SK-N-SH treated with all-trans-retinoic acid at 6 μM for 48 hours (cell line): ENCODE data around the gene TGM5.

ENCODE experiments used
- ARNTL ChIP-seq: fragments of 450-650 bp; formaldehyde crosslinking; IDR thresholded peaks from 2 replicates; pipeline ENCODE4 v1.5.0; 2020; ENCODE audit warnings: low read depth, mild to moderate bottlenecking, moderate library complexity, borderline replicate concordance
- ESRRG ChIP-seq: fragments of 250-450 bp; sonication (Bioruptor Pico); IDR thresholded peaks from 2 replicates; pipeline ENCODE4 v1.6.1; 2021; ENCODE audit warnings: mild to moderate bottlenecking
- PATZ1 ChIP-seq: fragments of 250-450 bp; sonication (Bioruptor Pico); IDR thresholded peaks from 2 replicates; pipeline ENCODE4 v1.8.0; 2020; ENCODE audit warnings: mild to moderate bottlenecking, moderate library complexity, borderline replicate concordance
- RARB ChIP-seq: fragments of 250-450 bp; sonication (Bioruptor Pico); IDR thresholded peaks from 2 replicates; pipeline ENCODE4 v1.8.0; 2021; ENCODE audit warnings: mild to moderate bottlenecking, moderate library complexity
- ZFP3 ChIP-seq: fragments of 250-450 bp; sonication (Bioruptor Pico); IDR thresholded peaks from 2 replicates; pipeline ENCODE4 v1.5.0; 2020; ENCODE audit warnings: mild to moderate bottlenecking, moderate library complexity
- ZFP30 ChIP-seq: fragments of 450-650 bp; formaldehyde crosslinking; IDR thresholded peaks from 2 replicates; pipeline ENCODE4 v1.5.0; 2022; ENCODE audit warnings: mild to moderate bottlenecking, moderate library complexity
- ZNF565 ChIP-seq: fragments of 450-650 bp; formaldehyde crosslinking; conservative IDR thresholded peaks from 2 replicates; pipeline ENCODE4 v1.5.0; 2020; ENCODE audit warnings: low read depth, mild to moderate bottlenecking, moderate library complexity

- TF ChIP-seq ZFP3 (no peak), ESRRG (CRISPR knock-in tag) (no peak), RARB (CRISPR knock-in tag) (no peak), ZFP30 (CRISPR knock-in tag) (no peak), ARNTL (no peak), PATZ1 (CRISPR knock-in tag) (no peak), ZNF565 (CRISPR knock-in tag) (no peak)
Measured at GRCh38 chr15:43256341-43256740, 10.4 kb downstream of the TGM5 start.
